Nucleus accumbens (tissue), 56 donors: ENCODE results near the gene ZNF556.
"Not testable (repeated sequence)": the region's sequence is repeated elsewhere in the genome, so short reads cannot be mapped to it uniquely, and the experiment has no call there.

Experiments used
- DNase-seq, 56 donors: peaks; one replicate each; lab custom pipeline; 2025; lab: John Stamatoyannopoulos, UW

ZNF556 gene

GRCh38 chr19:2902590-2903218 is 35.6 kb downstream of the ZNF556 start:
- no peak for DNase-seq

GRCh38 chr19:2903326-2903725 is 36.2 kb downstream of the ZNF556 start:
- DNase-seq = not testable (repeated sequence)

GRCh38 chr19:2905918-2906519 is 38.9 kb downstream of the ZNF556 start:
- no peak for DNase-seq

GRCh38 chr19:2906631-2907195 is 39.6 kb downstream of the ZNF556 start:
- no peak for DNase-seq

- DNase-seq = no peak
These were observed 45.2 kb downstream of the ZNF556 start for GRCh38 chr19:2912306-2912705.

- no peak for DNase-seq
These were observed 50.4 kb downstream of the ZNF556 start for GRCh38 chr19:2917275-2918184.

- no peak for DNase-seq
These were observed 55.9 kb downstream of the ZNF556 start for GRCh38 chr19:2922987-2923386.

GRCh38 chr19:2923510-2923909 is 56.4 kb downstream of the ZNF556 start:
- DNase-seq = no peak

- no peak for DNase-seq
These were observed 59.4 kb downstream of the ZNF556 start for GRCh38 chr19:2926341-2927031.

GRCh38 chr19:2927032-2927430 is 59.9 kb downstream of the ZNF556 start:
- DNase-seq = no peak
